Measurements from ENCODE around the gene PIGK.

The PIGK gene

GRCh38 chr1:77064246-77064645, 155.0 kb downstream of the PIGK start:
- Histone ChIP-seq H3K27ac (no peak overlapping the region), H3K27me3 (peaks cover 26% of the 10 kb centered on the region), H3K9me3 (no peaks in the 10 kb centered on the region), H3K4me1 (ENCODE audit: control insufficient read depth in 1 of 2, insufficient read depth in 1 of 2, low read depth in 1 of 2, low read length in 1 of 2) (no peaks in the 10 kb centered on the region), H3K36me3 (no peaks in the 10 kb centered on the region), H3K4me3 (ENCODE audit: low read depth in 1 of 2, low read length in 1 of 2) (no peak overlapping the region)
- no peak for TF ChIP-seq CTCF (IDR thresholded peaks at IDR 0.05)

- no peak for TF ChIP-seq CTCF (IDR thresholded peaks at IDR 0.05)
- Histone ChIP-seq H3K4me3 (ENCODE audit: low read depth in 1 of 2, low read length in 1 of 2) (no peak overlapping the region), H3K36me3 (no peaks in the 10 kb centered on the region), H3K9me3 (no peaks in the 10 kb centered on the region), H3K27me3 (peaks cover 26% of the 10 kb centered on the region), H3K4me1 (ENCODE audit: control insufficient read depth in 1 of 2, insufficient read depth in 1 of 2, low read depth in 1 of 2, low read length in 1 of 2) (no peaks in the 10 kb centered on the region), H3K27ac (no peak overlapping the region)
Observed at GRCh38 chr1:77063118-77063517, 156.1 kb downstream of the PIGK start.

- Histone ChIP-seq H3K27ac (no peak overlapping the region), H3K4me1 (ENCODE audit: control insufficient read depth in 1 of 2, insufficient read depth in 1 of 2, low read depth in 1 of 2, low read length in 1 of 2) (no peaks in the 10 kb centered on the region), H3K4me3 (ENCODE audit: low read depth in 1 of 2, low read length in 1 of 2) (no peak overlapping the region), H3K36me3 (no peaks in the 10 kb centered on the region), H3K27me3 (peaks cover 26% of the 10 kb centered on the region), H3K9me3 (no peaks in the 10 kb centered on the region)
- TF ChIP-seq CTCF (IDR thresholded peaks at IDR 0.05): no peak
Observed at GRCh38 chr1:77061162-77061561, 158.1 kb downstream of the PIGK start.

GRCh38 chr1:77060000-77060399, 159.2 kb downstream of the PIGK start:
- peaks cover 26% of the 10 kb centered on the region for H3K27me3 ChIP-seq

GRCh38 chr1:77057994-77058585, 161.1 kb downstream of the PIGK start:
- TF ChIP-seq CTCF (IDR thresholded peaks at IDR 0.05): no peak
- no peaks in the 10 kb centered on the region for H3K36me3 ChIP-seq

More at GRCh38 chr1:77060000-77060399, 159.2 kb downstream of the PIGK start:
- Histone ChIP-seq H3K27ac (no peak overlapping the region), H3K36me3 (no peaks in the 10 kb centered on the region), H3K4me1 (ENCODE audit: control insufficient read depth in 1 of 2, insufficient read depth in 1 of 2, low read depth in 1 of 2, low read length in 1 of 2) (no peaks in the 10 kb centered on the region), H3K4me3 (ENCODE audit: low read depth in 1 of 2, low read length in 1 of 2) (no peak overlapping the region), H3K9me3 (no peaks in the 10 kb centered on the region)
- no peak for TF ChIP-seq CTCF (IDR thresholded peaks at IDR 0.05)

More at GRCh38 chr1:77057994-77058585, 161.1 kb downstream of the PIGK start:
- Histone ChIP-seq H3K27ac (no peak overlapping the region), H3K9me3 (no peaks in the 10 kb centered on the region), H3K4me3 (ENCODE audit: low read depth in 1 of 2, low read length in 1 of 2) (no peak overlapping the region), H3K4me1 (ENCODE audit: control insufficient read depth in 1 of 2, insufficient read depth in 1 of 2, low read depth in 1 of 2, low read length in 1 of 2) (no peaks in the 10 kb centered on the region), H3K27me3 (peaks cover 13% of the 10 kb centered on the region)
